DMS79 treated with DMSO at 0.1 percent for 48 hours (cell line): ENCODE results near the gene UNC93A.
"Not testable (repeated sequence)": the region's sequence is repeated elsewhere in the genome, so short reads cannot be mapped to it uniquely, and the experiment has no call there.

ENCODE experiments used
- DNase-seq: peaks from one replicate; lab custom pipeline; 2025; lab: John Stamatoyannopoulos, UW

Gene UNC93A

DNA sequence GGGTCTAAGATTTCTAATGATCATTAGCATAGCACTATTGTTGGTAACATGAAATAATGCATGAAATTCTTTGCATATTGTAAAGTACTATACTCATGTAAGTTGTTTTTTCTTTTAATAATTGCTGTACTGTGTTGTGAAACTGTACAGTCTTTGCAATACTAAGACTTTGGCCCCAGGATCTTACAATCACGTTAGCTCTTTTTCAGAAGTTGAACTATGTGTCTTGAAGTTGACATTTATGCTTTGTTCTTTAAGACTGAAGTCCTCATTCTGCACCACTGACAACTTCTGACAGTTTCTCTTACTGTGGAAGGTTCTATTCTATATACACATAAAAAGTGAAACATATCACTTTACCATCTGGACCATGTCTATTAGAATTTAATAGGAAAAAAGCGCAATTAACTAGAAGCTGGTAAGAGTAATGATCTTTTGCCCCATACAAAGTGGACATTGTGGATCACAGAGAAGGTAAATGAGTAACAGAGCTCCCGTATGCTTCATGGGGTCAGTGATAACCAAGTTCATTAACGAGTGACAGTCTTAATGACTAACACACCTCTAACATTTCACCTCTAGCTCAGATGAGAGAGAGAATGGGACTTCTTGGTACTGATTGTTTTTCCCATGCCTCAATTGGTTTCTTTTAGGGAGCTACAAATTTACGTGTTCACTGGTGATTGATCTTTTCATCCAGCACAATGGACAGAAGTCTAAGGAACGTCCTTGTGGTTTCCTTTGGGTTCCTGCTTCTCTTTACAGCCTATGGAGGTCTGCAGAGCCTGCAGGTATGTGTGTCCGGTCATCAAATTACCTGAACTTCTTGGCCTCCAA, at the start of gene UNC93A:
UNC93A (plus strand) TSS at position 530 of the 837 bp plus-strand sequence; CDS start at position 705, 175 bp downstream.
- no peak for DNase-seq

DNA sequence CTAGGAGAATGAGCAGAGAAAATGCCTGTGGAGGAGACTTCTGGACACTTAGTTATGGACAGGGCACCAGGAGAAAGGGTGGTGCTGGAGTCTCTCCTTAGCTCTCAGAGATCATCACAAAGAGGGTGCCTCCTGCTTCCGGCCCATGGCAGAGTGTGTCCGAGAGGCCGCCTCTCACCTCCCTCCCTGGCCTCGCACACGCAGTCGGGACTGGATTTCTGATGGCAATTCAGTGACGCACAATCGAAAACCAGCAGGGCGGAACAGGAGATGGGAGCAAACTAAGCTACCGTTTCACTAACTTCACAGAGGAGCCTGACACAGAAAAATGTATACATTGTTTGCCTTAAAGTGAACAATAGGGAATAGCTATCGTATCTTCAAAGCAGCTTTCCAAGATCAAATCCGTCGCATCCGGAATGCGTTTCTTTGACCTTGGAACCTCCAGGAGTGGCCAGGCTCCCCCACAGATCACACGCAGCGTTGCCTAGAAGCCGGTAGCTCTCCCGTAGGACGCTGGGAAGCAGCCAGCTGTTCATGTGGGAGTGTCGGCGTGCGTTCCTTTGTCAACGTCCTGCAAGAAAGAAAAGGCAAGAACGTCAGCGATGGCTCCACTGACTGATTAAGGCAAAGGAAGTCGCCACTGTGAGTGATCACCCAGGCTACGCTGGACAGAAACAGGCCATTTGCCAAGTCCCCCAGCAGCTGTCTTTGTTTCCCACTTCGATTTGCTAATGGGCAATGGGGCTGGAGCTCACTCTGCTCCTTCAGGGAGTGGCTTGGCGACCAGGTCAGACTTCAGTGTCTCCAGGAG, 49.6 kb upstream of the UNC93A start:
- DNase-seq = peak; percentile 83

DNA sequence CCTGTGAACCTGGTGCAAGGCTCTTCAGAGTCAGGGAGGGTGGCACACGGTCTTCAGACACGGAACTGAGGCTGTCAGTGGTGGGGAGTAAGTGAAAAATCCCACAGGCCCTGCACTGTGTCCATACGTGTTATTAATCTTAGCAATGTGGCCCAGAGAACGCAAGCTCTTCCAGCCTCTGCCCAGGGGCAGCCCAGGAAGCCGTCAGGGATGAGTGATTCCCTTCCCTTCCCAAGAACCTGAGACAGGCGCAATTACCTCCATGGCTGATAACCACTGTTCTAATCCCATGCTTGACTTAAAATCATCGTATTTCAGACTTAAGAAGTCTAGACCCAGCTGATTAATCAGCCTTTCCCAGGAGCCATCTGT, 49.0 kb upstream of the UNC93A start:
- not testable (repeated sequence) for DNase-seq

DNA sequence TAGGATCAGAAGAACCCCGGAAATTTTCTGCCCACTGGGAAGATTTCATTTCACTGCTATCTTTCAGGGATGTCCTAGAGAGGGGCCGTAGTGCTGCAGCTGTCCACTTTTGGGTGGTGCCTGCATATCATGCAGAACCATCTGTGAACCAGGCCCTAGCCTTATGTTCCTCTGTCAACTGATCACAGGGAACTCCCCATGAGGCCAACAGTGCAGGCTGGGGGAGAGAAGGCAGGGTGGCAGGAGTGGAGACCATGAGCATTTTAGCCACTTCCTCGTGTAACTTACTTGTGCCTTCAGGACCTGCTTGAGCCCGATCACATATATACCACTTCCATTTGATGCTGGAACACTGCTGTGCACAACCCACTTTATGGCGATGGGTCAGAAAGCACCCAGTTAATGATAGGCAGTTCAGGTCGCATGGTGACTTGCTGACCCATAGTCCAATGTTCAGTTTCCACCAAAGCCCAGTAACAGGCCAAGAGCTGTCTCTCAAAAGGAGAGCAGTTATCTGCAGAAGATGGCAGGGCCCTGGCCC, 48.5 kb upstream of the UNC93A start:
- peak; percentile 49 for DNase-seq

DNA sequence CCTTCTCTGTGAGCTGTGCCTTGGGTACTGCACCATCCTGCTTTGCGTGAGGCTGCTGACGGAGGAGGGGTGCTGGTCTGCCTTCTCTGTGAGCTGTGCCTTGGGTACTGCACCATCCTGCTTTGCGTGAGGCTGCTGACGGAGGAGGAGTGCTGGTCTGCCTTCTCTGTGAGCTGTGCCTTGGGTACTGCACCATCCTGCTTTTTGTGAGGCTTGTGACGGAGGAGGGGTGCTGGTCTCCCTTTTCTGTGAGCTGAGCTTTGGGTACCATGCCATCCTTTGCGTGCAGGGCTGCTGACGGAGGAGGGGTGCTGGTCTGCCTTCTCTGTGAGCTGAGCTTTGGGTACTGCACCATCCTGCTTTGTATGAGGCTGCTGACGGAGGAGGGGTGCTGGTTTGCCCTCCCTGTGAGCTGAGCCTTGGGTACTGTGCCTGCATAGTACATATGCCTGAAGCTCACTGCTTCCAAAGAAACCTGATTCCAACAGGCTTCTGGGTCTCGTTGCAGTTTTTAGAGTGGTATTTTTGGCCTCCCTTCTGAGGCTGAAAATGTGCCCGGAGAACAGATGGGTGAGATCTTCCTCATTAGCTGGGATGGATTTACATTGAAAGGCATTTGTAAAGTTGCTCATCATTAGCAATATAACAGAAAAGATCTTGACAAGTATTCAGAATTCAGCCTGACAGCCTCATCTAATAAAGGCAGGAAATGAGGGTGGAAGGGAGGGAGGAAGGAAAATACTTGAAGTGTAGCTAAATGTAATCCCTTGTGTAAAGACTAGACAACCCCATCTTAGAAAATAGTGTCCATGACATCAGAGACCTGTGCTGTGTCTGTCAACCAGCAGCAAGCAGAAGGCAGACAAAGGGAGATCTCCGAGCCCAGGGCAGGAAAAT, 46.8 kb upstream of the UNC93A start:
- no peak for DNase-seq

DNA sequence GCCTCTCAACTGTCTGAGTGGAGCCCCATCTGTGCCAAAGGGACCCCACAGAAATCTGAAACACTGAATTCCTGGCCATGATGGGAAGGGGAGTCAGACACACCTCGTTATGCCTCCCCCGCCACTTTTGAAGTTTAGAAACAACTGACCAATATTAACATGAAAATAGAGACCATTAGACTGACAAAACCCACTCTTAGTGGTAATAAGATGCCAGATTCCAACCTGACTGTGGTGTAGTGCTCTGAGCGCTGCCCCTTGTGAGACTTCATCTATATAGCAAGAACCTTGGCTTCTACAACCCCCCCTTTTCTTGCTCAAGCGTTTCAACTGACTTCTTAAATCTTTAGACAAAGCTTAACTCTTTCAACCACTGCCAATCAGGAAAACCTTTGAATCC, 46.1 kb upstream of the UNC93A start:
- DNase-seq = no peak

DNA sequence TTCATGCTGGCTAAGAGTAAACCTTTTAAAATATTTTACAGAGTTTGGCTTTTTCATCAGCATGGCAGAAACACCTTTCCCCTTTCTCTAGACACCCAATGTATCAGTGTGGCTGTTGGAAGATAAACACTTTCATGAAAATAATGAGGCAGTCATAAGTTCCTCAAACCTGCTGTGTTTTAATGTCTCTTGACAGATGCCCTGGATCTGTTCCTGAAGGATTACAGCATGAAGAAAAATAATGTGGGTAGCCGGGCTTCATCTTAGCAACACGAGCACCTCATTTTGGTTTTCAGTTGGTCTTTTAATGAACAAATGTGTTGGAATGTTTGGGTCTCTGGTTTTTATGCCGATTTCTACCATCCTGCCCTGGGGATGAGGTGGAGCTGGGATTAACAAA, 45.5 kb upstream of the UNC93A start:
- no peak for DNase-seq

DNA sequence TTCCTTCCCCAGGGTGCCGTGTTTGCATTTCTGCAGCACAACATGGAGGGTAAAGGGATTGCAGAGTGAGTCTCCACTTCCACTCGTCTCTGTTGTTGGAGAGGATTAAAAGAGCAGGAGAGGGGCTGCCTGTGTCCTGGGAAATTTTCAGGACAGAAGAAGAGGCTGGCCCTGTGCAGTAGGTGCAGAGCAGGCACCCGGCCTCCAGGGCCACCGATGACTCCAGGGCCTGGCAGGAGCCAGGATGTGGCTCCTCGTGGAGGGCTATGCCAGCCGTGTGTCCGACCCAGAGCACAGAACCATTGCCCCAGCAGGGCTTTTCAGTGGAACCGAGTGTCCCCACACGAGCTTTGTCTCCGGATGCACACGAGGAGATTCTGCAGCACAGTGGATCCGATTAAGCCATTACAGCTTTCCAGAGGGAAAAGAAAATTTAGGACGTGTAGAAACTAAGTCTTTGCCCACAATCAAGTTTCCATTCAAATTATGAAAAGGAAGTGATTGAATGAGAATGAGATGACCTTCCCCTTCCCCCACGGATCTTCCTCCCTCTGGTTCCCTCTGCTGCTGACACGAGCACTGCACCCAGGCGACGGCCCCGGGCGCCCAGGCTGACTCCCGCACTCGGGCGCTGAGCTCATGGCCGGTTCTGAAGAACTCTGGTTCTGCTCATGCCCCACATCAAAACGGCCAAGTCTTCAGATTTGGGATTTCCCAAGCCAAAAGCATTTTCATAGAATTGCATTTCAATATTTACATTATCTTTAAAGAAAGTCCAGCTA, 43.1 kb upstream of the UNC93A start:
- no peak for DNase-seq

DNA sequence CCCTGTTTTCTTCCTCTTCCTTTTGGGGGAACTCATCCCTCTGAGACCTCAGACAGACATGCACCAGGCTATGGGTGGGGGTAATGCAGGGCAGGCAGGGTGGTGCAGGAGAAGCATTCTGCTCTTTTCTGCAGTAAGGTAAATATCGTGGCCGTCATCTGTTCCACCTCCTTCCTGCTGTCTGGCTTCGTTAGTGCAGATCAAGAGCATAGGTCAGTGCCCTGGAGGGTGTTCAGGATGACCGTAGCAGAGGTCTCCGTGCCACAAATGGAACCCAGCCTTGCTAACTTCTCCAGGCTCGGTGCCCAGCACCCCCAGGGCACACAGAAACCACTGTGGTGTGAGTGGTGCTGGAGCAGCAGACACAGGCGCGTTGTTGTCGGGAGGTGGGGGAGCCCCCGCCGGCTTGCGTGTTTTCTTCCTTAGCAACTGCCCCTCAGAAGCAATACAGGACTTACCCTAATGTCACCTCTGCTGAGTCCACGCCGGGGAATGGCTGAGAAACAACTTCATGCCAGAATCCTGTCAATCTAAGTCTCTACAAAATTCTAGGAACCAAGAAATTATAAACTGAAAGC, 42.1 kb upstream of the UNC93A start:
- DNase-seq = not testable (repeated sequence)

DNA sequence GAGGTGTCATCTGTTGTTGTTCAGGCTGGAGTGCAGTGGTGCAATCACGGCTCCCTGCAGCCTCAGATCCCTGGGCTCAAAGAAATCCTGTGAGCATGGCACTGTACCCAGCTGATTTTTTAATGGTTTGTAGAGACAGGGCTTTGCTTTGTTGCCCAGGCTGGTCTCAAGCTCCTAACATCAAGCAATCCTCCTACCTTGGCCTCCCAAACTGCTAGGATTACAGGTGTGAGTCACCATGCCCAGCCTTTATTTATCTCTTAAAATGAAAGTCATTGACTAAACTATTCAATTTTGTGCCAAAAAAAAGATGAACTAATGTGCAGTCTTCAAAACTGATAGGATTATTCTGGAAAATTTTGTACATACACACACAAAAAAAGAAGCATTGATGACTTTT, 38.8 kb upstream of the UNC93A start:
- DNase-seq = no peak

DNA sequence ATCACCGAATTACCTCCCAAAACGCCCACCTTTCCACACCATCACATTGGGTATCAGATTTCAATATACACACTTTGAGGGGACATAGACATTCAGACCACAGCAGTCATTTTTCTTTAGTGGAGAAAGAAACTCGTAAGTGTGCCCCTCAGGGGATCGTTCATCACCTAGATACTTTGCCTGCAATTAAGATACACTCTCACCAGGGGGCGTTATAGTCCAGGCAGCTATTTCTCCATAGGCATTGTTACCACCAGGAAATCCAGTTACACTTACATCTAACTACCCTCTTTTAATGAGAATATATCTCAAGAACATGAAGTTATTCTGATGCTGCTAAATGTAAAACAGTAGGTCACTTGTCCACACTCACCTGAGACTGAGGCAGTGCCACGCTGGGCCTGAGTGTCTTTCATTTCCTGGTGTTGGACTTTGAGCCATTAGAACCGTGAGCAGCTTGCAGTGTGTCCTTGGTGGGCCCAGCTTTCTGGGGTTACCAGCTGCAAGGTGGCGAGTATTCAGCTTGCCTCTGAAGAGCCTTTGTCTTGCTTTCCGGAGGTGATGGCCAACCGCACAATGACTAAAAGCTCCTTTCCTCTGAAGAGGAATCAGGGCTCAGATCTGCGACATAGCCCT, 35.1 kb upstream of the UNC93A start:
- DNase-seq = no peak

DNA sequence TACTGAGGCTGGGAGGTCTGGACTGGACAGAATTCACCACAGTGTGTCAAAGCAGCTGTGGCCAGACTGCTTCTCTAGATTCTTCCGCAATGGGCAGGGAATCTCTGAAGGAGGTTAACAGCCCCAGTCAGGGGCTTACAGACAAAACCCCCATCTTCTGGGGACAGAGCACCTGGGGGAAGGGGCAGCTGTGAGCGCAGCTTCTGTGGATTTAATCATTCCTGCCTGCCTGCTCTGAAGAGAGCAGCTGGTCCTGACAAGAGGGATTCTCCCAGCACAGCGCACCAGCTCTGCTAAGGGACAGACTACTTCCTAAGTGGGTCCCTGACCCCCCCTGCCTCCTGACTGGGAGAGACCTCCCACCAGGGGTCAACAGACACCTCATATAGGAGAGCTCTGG, 32.5 kb upstream of the UNC93A start:
- no peak for DNase-seq

DNA sequence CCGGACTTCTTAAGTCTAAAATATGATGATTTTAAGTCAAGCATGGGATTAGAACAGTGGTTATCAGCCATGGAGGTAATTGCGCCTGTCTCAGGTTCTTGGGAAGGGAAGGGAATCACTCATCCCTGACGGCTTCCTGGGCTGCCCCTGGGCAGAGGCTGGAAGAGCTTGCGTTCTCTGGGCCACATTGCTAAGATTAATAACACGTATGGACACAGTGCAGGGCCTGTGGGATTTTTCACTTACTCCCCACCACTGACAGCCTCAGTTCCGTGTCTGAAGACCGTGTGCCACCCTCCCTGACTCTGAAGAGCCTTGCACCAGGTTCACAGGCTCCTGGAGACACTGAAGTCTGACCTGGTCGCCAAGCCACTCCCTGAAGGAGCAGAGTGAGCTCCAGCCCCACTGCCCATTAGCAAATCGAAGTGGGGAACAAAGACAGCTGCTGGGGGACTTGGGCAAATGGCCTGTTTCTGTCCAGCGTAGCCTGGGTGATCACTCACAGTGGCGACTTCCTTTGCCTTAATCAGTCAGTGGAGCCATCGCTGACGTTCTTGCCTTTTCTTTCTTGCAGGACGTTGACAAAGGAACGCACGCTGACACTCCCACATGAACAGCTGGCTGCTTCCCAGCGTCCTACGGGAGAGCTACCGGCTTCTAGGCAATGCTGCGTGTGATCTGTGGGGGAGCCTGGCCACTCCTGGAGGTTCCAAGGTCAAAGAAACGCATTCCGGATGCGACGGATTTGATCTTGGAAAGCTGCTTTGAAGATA, 24.9 kb upstream of the UNC93A start:
- DNase-seq = peak; percentile 7

DNA sequence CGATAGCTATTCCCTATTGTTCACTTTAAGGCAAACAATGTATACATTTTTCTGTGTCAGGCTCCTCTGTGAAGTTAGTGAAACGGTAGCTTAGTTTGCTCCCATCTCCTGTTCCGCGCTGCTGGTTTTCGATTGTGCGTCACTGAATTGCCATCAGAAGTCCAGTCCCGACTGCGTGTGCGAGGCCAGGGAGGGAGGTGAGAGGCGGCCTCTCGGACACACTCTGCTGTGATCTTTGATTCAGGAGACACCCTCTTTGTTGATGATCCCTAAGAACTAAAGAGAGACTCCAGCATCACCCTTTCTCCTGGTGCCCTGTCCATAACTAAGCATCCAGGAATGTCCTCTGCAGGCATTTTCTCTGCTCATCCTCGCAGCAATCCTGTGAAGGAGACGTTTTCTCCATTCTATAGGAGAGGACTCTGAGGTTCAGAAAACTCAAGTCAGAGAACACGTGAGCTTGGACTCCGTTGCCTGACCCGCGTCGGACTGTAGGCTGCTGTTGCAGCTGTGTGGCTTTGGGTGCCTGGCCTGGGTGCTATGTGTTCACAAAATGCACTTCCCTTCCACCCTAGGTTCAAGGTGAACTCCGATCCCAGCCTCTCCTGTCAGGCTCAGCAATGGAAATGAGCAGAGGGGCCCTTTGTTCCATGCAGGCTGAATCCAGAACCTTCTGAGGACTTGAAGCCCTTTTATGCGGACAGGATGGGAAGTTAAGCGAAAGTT, 24.1 kb upstream of the UNC93A start:
- DNase-seq = peak; percentile 11

DNA sequence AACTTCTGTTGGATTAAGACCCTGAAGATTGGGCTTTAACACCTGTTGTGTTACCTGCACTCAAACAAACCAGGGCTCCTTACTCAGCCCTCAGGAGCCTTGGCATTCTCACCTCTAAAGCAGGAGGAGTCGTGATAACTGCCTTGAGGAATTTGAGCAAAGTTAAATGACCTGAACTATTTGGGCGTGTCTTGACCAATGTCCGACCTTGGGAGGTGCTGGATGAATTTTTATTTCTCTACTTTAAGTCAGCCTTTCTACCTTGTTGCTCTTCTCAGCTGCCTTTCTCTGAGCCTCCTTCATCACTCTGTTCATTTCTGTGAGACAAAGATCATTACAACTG, 23.6 kb upstream of the UNC93A start:
- DNase-seq = not testable (repeated sequence)

DNA sequence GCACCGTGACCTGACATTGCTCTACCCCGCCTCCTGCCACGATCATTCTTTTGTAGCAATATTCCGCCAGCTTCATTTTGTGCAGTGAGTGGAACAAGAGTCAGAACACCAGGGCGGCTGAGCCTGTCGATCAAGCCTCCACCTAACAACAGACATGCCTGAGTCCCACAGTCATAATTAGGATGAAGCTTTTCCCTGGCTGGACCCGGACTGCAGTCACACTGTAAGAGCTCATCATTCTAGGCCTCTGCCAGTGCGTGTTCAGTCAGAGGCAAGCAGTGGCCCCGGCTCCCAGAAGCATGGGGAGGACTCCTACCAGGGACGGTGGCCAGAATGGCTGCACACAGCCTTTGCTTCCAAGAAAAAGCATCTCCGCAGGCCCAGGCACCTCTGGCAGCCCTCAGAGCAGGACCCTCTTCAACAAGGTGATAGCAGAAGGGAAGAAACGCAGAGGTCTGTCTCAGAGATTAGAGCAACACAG, 23.2 kb upstream of the UNC93A start:
- DNase-seq = no peak

DNA sequence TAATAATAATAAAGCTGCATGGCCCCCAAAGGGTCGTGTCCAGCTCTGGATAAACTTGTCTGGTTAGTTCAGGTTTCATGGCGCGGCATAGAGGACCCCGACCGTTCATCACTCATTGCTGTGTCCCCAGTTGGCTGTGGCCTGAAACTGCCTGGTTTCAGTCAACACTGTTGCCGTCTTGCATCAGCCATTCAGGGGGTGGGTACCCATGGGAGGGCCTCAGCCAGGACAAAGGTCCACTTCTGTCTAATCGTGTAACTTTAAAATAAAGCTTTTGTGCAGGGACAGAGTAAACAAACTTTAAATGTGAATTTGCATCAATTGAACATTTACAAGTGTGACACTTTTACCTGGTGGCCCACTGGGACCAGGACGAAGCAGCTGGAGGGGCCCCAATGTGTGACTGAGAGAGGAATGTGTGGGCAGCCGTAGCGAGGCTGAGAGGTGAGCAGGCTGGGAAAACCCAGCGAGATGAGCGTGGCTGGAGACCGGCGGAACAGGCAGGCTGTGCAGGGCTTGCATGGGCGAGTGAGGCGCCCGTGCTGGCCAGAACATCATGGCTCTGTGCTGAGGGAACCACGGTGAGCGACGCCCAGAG, 22.3 kb upstream of the UNC93A start:
- peak; percentile 16 for DNase-seq
